ENCODE results near the gene PLPP4. TPM values are rescaled to one million over a fixed set of nuclear protein-coding genes. Genes with fewer than 3 reads are reported as not detected.
A peak's percentile ranks its signal among the peaks of the same experiment; 100 is the strongest.

The PLPP4 gene
- total and polyA plus RNA-seq, 2 donors (not counting 1 experiment from before 2014, with no cell fraction given): 0.22 to 1.2 TPM

GRCh38 chr10:120516426-120516825 is 59.4 kb downstream of the PLPP4 start:
- TF ChIP-seq CTCF (conservative IDR thresholded peaks at IDR 0.05 in 1 of 2, IDR thresholded peaks at IDR 0.05 in 1 of 2; ENCODE audit: low read depth in 1 of 2, low read length in 2 of 2): no peak
- no peak for TF ChIP-seq EZH2 (IDR thresholded peaks at IDR 0.05; ENCODE audit: low read length, missing control alignments)
- Histone ChIP-seq H3K4me3 (replicated peaks in 1 of 4; ENCODE audit: control extremely low read depth in 1 of 4, insufficient read depth in 1 of 4, low read depth in 3 of 4, low read length in 4 of 4) (no peak overlapping the region), H4K20me1 (ENCODE audit: control insufficient read depth, extremely low read depth, insufficient read depth, low read length) (no peaks in the 10 kb centered on the region), H3K9ac (ENCODE audit: insufficient read depth, low read length) (no peak overlapping the region), H3K36me3 (ENCODE audit: control insufficient read depth, insufficient read depth, low read length) (no peaks in the 10 kb centered on the region), H3K79me2 (ENCODE audit: control insufficient read depth, insufficient read depth, low read length) (no peaks in the 10 kb centered on the region), H3K4me2 (ENCODE audit: extremely low read depth, insufficient read depth, low read length) (no peak overlapping the region), H3K9me3 (ENCODE audit: control insufficient read depth, insufficient read depth, low read depth, low read length) (no peaks in the 10 kb centered on the region), H3K4me1 (ENCODE audit: control insufficient read depth, extremely low read depth, insufficient read depth, low read length) (no peaks in the 10 kb centered on the region), H3K27ac (ENCODE audit: insufficient read depth, low read length) (no peak overlapping the region), H2AFZ (ENCODE audit: low read length) (no peak overlapping the region), H3K27me3 (ENCODE audit: control insufficient read depth, insufficient read depth, low read length) (no peaks in the 10 kb centered on the region)
- peak in 1 of 2 donors; percentile 41 for DNase-seq (ENCODE audit: low read depth in 2 of 2)

GRCh38 chr10:120517196-120517595 is 60.2 kb downstream of the PLPP4 start:
- Histone ChIP-seq H3K4me1 (ENCODE audit: control insufficient read depth, extremely low read depth, insufficient read depth, low read length) (no peaks in the 10 kb centered on the region), H2AFZ (ENCODE audit: low read length) (no peak overlapping the region), H3K79me2 (ENCODE audit: control insufficient read depth, insufficient read depth, low read length) (no peaks in the 10 kb centered on the region), H3K9me3 (ENCODE audit: control insufficient read depth, insufficient read depth, low read depth, low read length) (no peaks in the 10 kb centered on the region), H4K20me1 (ENCODE audit: control insufficient read depth, extremely low read depth, insufficient read depth, low read length) (no peaks in the 10 kb centered on the region), H3K36me3 (ENCODE audit: control insufficient read depth, insufficient read depth, low read length) (no peaks in the 10 kb centered on the region), H3K27ac (ENCODE audit: insufficient read depth, low read length) (no peak overlapping the region), H3K27me3 (ENCODE audit: control insufficient read depth, insufficient read depth, low read length) (no peaks in the 10 kb centered on the region), H3K4me3 (replicated peaks in 1 of 4; ENCODE audit: control extremely low read depth in 1 of 4, insufficient read depth in 1 of 4, low read depth in 3 of 4, low read length in 4 of 4) (no peak overlapping the region), H3K4me2 (ENCODE audit: extremely low read depth, insufficient read depth, low read length) (no peak overlapping the region), H3K9ac (ENCODE audit: insufficient read depth, low read length) (no peak overlapping the region)
- TF ChIP-seq EZH2 (IDR thresholded peaks at IDR 0.05; ENCODE audit: low read length, missing control alignments): no peak
- TF ChIP-seq CTCF (conservative IDR thresholded peaks at IDR 0.05 in 1 of 2, IDR thresholded peaks at IDR 0.05 in 1 of 2; ENCODE audit: low read depth in 1 of 2, low read length in 2 of 2): no peak
- DNase-seq (ENCODE audit: low read depth in 2 of 2): no peak

GRCh38 chr10:120517881-120518484 is 61.0 kb downstream of the PLPP4 start:
- Histone ChIP-seq H3K27me3 (ENCODE audit: control insufficient read depth, insufficient read depth, low read length) (no peaks in the 10 kb centered on the region), H4K20me1 (ENCODE audit: control insufficient read depth, extremely low read depth, insufficient read depth, low read length) (no peaks in the 10 kb centered on the region), H3K4me2 (ENCODE audit: extremely low read depth, insufficient read depth, low read length) (no peak overlapping the region), H3K4me3 (replicated peaks in 1 of 4; ENCODE audit: control extremely low read depth in 1 of 4, insufficient read depth in 1 of 4, low read depth in 3 of 4, low read length in 4 of 4) (no peak overlapping the region), H3K9ac (ENCODE audit: insufficient read depth, low read length) (no peak overlapping the region), H2AFZ (ENCODE audit: low read length) (no peak overlapping the region), H3K79me2 (ENCODE audit: control insufficient read depth, insufficient read depth, low read length) (no peaks in the 10 kb centered on the region), H3K27ac (ENCODE audit: insufficient read depth, low read length) (no peak overlapping the region), H3K9me3 (ENCODE audit: control insufficient read depth, insufficient read depth, low read depth, low read length) (no peaks in the 10 kb centered on the region), H3K4me1 (ENCODE audit: control insufficient read depth, extremely low read depth, insufficient read depth, low read length) (no peaks in the 10 kb centered on the region), H3K36me3 (ENCODE audit: control insufficient read depth, insufficient read depth, low read length) (no peaks in the 10 kb centered on the region)
- peak in 1 of 2 donors; percentile 58 for DNase-seq (ENCODE audit: low read depth in 2 of 2)
- no peak for TF ChIP-seq EZH2 (IDR thresholded peaks at IDR 0.05; ENCODE audit: low read length, missing control alignments)
- no peak for TF ChIP-seq CTCF (conservative IDR thresholded peaks at IDR 0.05 in 1 of 2, IDR thresholded peaks at IDR 0.05 in 1 of 2; ENCODE audit: low read depth in 1 of 2, low read length in 2 of 2)

Measured in fibroblast of lung (primary cell).